ENCODE measurements around the gene MYBPH.

The MYBPH gene

DNA sequence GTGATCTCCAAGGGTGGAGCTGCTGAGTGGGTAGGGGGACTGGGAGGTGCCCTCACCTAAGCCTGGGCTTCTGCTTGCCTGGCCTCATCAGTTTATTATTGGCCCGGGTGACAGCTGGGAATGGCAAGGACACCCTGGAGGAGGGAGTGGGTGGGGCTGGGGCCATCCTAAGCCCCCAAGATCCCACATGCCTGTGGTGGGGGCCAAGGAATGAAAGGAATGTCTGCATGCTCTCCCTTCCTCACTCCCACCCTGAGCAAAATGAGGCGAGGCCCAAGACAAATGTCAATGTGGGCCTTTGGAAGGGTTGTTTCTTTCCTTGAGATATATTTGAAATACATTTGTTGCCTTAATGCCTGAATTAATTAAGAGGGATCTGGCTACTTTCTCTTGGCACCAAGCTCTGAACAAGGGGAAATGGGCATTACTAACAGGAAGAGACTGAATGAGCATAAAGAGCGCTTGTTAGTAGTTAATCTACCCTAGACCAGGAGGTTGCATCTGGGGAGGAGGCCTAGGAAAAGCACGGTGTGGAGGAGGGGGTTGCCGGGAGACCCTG, 30.6 kb upstream of the MYBPH start:
- no peak for DNase-seq
- no peaks in the 10 kb centered on the region for H3K27me3 ChIP-seq (ENCODE audit: insufficient read depth, low read depth, severe bottlenecking)
- H3K4me3 ChIP-seq (ENCODE audit: low read depth, low read length) = no peak overlapping the region
- TF ChIP-seq, protein P1, sequence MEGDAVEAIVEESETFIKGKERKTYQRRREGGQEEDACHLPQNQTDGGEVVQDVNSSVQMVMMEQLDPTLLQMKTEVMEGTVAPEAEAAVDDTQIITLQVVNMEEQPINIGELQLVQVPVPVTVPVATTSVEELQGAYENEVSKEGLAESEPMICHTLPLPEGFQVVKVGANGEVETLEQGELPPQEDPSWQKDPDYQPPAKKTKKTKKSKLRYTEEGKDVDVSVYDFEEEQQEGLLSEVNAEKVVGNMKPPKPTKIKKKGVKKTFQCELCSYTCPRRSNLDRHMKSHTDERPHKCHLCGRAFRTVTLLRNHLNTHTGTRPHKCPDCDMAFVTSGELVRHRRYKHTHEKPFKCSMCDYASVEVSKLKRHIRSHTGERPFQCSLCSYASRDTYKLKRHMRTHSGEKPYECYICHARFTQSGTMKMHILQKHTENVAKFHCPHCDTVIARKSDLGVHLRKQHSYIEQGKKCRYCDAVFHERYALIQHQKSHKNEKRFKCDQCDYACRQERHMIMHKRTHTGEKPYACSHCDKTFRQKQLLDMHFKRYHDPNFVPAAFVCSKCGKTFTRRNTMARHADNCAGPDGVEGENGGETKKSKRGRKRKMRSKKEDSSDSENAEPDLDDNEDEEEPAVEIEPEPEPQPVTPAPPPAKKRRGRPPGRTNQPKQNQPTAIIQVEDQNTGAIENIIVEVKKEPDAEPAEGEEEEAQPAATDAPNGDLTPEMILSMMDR (IDR thresholded peaks at IDR 0.05; ENCODE audit: low read depth, low read length) = no peak
- no peaks in the 10 kb centered on the region for H3K36me3 ChIP-seq
- no peak overlapping the region for H3K27ac ChIP-seq
- H3K9me3 ChIP-seq (ENCODE audit: severe bottlenecking) = no peaks in the 10 kb centered on the region

DNA sequence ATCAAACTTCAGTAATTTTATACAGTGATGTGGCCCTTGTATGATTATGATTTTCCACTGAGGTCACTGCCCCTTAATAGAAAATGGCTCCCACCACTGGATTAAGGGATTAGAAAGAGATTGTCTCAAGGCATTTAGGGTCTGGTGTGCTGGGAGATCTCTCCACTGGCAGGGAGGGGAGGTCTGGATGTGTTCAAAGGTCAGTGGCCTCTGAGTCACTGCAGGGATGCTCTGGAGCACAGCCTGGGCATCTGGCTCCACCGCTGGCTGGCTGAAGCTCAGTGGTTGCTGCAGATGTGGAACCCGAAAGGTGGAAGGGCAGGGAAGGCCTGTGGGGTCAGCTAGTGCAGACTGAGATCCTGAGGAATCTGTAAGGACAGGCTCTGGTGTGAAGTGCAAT, 29.1 kb upstream of the MYBPH start:
- no peaks in the 10 kb centered on the region for H3K9me3 ChIP-seq (ENCODE audit: severe bottlenecking)
- peak; percentile 71 for DNase-seq
- H3K27me3 ChIP-seq (ENCODE audit: insufficient read depth, low read depth, severe bottlenecking) = no peaks in the 10 kb centered on the region
- H3K27ac ChIP-seq = no peak overlapping the region
- no peaks in the 10 kb centered on the region for H3K36me3 ChIP-seq
- TF ChIP-seq, protein P1 (IDR thresholded peaks at IDR 0.05; ENCODE audit: low read depth, low read length) = no peak
- no peak overlapping the region for H3K4me3 ChIP-seq (ENCODE audit: low read depth, low read length)

DNA sequence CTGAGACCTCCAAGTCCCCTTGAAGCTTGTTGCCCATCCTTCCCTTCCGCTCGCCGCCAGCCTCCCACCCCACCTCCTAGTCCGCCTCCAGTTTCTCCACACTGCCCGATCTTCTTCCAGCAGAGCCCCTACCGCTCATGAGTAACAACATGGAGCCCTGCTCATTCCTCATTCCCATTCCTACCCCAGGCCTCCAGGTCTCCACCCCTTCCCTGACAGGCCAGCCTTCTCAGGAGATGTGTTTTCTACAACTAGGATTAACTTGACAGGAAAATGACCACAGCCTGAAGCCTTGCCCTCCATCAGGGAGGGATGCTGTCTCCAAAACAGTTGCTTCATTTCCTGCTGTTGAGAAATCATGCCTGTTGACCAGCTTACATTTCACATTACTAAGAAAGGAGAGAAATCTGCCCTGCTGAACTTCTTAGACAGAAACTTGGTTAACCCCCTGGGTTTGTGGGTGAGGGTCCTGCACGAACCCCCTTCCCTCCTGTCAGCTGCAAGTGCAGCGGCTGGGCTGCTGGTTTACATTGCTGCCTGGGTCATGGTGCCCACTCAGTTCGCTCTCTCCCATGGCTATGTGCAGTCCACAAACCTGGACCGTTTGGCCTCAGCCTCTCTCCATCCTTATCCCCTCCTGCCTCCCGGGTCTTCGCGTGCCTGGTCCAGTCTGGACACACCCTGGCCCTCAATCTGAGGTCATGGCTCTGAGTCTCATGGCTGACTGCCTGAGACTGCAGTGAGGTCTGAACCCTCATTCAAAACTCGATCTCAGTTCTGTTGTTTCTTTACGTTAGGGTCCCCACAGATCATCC, 27.0 kb upstream of the MYBPH start:
- TF ChIP-seq, protein P1 (IDR thresholded peaks at IDR 0.05; ENCODE audit: low read depth, low read length) = no peak
- no peaks in the 10 kb centered on the region for H3K36me3 ChIP-seq
- no peak for DNase-seq
- no peak overlapping the region for H3K4me3 ChIP-seq (ENCODE audit: low read depth, low read length)
- H3K9me3 ChIP-seq (ENCODE audit: severe bottlenecking) = no peaks in the 10 kb centered on the region
- no peaks in the 10 kb centered on the region for H3K27me3 ChIP-seq (ENCODE audit: insufficient read depth, low read depth, severe bottlenecking)
- H3K27ac ChIP-seq = no peak overlapping the region

DNA sequence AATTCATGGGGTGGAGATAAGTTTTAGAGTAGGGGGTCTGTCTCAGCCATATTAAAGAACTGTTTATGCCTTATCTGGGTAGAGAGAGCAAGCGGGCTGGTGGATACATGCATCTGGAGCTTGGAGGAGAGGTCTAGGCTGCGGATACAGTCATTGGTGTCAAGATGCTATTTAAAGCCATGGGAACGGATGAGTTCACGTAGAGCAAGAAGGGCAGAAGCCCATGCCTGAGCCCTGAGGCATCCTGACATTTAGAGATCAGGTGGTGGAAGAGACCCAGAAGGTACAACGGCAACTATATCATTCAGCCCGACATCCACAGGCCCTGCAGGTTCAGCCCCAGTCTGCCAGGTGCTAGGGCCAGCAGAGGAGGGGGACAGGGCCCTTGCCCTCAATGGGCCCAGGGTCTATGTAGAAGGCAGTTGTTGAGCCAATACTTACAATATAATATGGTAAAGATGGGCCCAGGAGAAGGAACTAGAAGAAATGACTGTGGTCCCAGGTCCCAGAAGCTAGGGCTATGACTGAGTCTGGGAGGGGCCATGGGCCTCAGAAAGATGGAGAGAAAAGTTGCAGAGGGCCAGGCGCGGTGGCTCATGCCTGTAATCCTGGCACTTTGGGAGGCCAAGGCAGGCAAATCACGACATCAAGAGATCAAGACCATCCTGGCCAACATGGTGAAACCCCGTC, 26.0 kb upstream of the MYBPH start:
- no peaks in the 10 kb centered on the region for H3K36me3 ChIP-seq
- DNase-seq = no peak
- H3K4me3 ChIP-seq (ENCODE audit: low read depth, low read length) = no peak overlapping the region
- H3K9me3 ChIP-seq (ENCODE audit: severe bottlenecking) = peaks cover 7% of the 10 kb centered on the region
- TF ChIP-seq, protein P1 (IDR thresholded peaks at IDR 0.05; ENCODE audit: low read depth, low read length) = no peak
- no peak overlapping the region for H3K27ac ChIP-seq
- no peaks in the 10 kb centered on the region for H3K27me3 ChIP-seq (ENCODE audit: insufficient read depth, low read depth, severe bottlenecking)

DNA sequence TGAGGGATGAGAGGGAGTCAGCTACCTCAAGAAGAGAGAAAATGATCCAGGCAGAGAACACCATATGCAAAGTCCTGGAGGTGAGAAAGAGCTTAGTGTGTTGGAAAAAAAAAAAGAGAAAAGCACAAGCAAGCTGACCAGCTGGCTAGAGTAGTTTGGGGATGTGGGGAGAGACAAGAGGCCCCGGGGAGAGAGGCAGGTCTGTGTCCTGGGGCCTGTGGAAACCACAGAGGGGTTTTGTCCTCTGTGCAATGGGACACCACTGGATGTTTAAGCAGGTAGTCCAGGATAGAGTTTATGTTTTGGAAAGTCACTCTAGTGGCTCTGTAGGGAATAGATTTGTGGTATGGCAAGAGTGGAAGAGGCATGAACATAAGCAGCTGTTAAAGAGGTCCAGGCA, 25.3 kb upstream of the MYBPH start:
- TF ChIP-seq, protein P1 (IDR thresholded peaks at IDR 0.05; ENCODE audit: low read depth, low read length) = no peak
- no peak overlapping the region for H3K27ac ChIP-seq
- no peak for DNase-seq
- no peaks in the 10 kb centered on the region for H3K36me3 ChIP-seq
- H3K27me3 ChIP-seq (ENCODE audit: insufficient read depth, low read depth, severe bottlenecking) = no peaks in the 10 kb centered on the region
- no peak overlapping the region for H3K4me3 ChIP-seq (ENCODE audit: low read depth, low read length)
- peaks cover 7% of the 10 kb centered on the region for H3K9me3 ChIP-seq (ENCODE audit: severe bottlenecking)

Data from WERI-Rb-1 (cell line).